ENCODE data around the gene DBP.

DNA sequence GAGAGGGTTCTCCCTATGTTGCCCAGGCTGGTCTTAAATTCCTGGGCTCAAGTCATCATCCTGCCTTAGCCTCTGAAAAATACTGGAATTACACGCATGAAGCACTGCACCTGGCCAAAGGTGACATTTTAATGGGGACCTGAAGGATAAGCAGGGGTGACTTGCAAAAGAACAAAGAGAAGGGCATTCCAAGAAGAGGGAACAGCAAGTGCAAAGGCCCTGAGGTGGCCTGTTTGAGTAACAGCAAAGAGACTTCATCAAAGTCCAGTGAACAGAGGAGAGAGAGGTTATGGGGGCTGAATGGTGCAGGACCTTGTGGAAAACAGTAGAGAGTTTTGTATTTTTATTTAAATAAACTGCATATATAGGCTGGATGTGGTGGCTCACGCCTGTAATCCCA is 4.7 kb upstream of the DBP start:
- TF ChIP-seq, protein P1, sequence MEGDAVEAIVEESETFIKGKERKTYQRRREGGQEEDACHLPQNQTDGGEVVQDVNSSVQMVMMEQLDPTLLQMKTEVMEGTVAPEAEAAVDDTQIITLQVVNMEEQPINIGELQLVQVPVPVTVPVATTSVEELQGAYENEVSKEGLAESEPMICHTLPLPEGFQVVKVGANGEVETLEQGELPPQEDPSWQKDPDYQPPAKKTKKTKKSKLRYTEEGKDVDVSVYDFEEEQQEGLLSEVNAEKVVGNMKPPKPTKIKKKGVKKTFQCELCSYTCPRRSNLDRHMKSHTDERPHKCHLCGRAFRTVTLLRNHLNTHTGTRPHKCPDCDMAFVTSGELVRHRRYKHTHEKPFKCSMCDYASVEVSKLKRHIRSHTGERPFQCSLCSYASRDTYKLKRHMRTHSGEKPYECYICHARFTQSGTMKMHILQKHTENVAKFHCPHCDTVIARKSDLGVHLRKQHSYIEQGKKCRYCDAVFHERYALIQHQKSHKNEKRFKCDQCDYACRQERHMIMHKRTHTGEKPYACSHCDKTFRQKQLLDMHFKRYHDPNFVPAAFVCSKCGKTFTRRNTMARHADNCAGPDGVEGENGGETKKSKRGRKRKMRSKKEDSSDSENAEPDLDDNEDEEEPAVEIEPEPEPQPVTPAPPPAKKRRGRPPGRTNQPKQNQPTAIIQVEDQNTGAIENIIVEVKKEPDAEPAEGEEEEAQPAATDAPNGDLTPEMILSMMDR (IDR thresholded peaks at IDR 0.05), result no peak
- no peak for TF ChIP-seq POLR2A (IDR thresholded peaks at IDR 0.05)

Data from prostate gland (tissue), 2 donors.